CD4-positive, alpha-beta memory T cell (primary cell): ENCODE results near the gene ZMYM1. TPM values are rescaled to one million over a fixed set of nuclear protein-coding genes. Genes with fewer than 3 reads are reported as not detected.

Source experiments
- CTCF ChIA-PET: fragments of 350-600 bp; sonication (Branson Sonifier 250); formaldehyde crosslinking; loops from one replicate; lab custom pipeline; 2021; ENCODE audit warnings: inconsistent platforms; ENCODE audit not compliant: partially characterized antibody; lab: Charles Lee
- POLR2A ChIA-PET: fragments of 350-600 bp; sonication (Branson Sonifier 250); formaldehyde crosslinking; loops from one replicate; lab custom pipeline; 2021; ENCODE audit not compliant: partially characterized antibody; lab: Charles Lee
- DNase-seq, 5 donors: peaks; one replicate each; pipeline versions ENCODE4 v3.0.0 to v3.0.0-alpha.2; 2020 to 2022; ENCODE audit warnings: mixed read lengths in 1 of 5
- H3K27ac ChIP-seq: one replicate; pipeline ENCODE4 v1.7.0; 2013; ENCODE audit warnings: low read depth, low read length
- H3K27me3 ChIP-seq: 2 replicates; pipeline ENCODE4 v1.7.0; 2013; ENCODE audit warnings: mild to moderate bottlenecking, low read length, moderate library complexity; ENCODE audit not compliant: insufficient read depth
- H3K36me3 ChIP-seq: 2 replicates; pipeline ENCODE4 v1.7.0; 2013; ENCODE audit warnings: mild to moderate bottlenecking, low read length, moderate library complexity; ENCODE audit not compliant: insufficient read depth
- H3K4me1 ChIP-seq: 2 replicates; pipeline ENCODE4 v1.7.0; 2013; ENCODE audit warnings: mild to moderate bottlenecking, low read length, moderate library complexity; ENCODE audit not compliant: insufficient read depth
- H3K4me3 ChIP-seq, 2 donors: one replicate each; pipeline ENCODE4 v1.7.0; 2013; ENCODE audit warnings: low read length in 2 of 2, mild to moderate bottlenecking in 1 of 2
- H3K9me3 ChIP-seq, 2 donors: one replicate each; pipeline ENCODE4 v1.7.0; 2013; ENCODE audit warnings: low read length in 2 of 2, control low read depth in 1 of 2; ENCODE audit not compliant: control insufficient read depth in 1 of 2
- H3K27ac Mint-ChIP-seq, 7 donors: one replicate each; pipeline ENCODE4 v1.8.0; 2020 to 2021; ENCODE audit warnings: mixed read lengths in 7 of 7, mild to moderate bottlenecking in 6 of 7, inconsistent platforms in 3 of 7, moderate library complexity in 3 of 7
- H3K27me3 Mint-ChIP-seq, 2 donors: one replicate each; pipeline ENCODE4 v1.8.0; 2020 to 2021; ENCODE audit warnings: mixed read lengths in 2 of 2
- H3K36me3 Mint-ChIP-seq, 2 donors: one replicate each; pipeline ENCODE4 v1.8.0; 2020 to 2021; ENCODE audit warnings: mixed read lengths in 2 of 2, inconsistent platforms in 1 of 2, mild to moderate bottlenecking in 1 of 2
- H3K4me1 Mint-ChIP-seq, 4 donors: one replicate each; pipeline ENCODE4 v1.8.0; 2020 to 2021; ENCODE audit warnings: mixed read lengths in 4 of 4, mild to moderate bottlenecking in 1 of 4
- H3K4me3 Mint-ChIP-seq, 8 donors: one replicate each; pipeline ENCODE4 v1.8.0; 2020 to 2021; ENCODE audit warnings: mixed read lengths in 8 of 8, mild to moderate bottlenecking in 7 of 8, moderate library complexity in 6 of 8, inconsistent platforms in 3 of 8
- H3K9me3 Mint-ChIP-seq, 8 donors: one replicate each; pipeline ENCODE4 v1.8.0; 2020 to 2021; ENCODE audit warnings: mixed read lengths in 8 of 8, mild to moderate bottlenecking in 5 of 8, inconsistent platforms in 3 of 8, moderate library complexity in 1 of 8
- intact Hi-C: fragments of 100-400 bp; cut with micrococcal nuclease; formaldehyde crosslinking; loops from one replicate; pipeline ENCODE4 v1.15.1; 2023
- polyA plus RNA-seq, 2 donors: library from polyadenylated mRNA; unstranded; fragments of 300-500 nt; fragmentation: Illumina TruSeq; gene quantifications; one replicate each; pipeline ENCODE4 v1.2.3, GENCODE V29; 2021
- total RNA-seq, 2 experiments: library from RNA; stranded (reverse); gene quantifications; one replicate each; pipeline ENCODE4 v1.2.3, GENCODE V29; 2021

Gene ZMYM1
- total RNA-seq (10 to 100 TPM; 24.6 to 25.9 TPM), polyA plus RNA-seq (10 to 100 TPM; 10.0 to 13.3 TPM)

DNA sequence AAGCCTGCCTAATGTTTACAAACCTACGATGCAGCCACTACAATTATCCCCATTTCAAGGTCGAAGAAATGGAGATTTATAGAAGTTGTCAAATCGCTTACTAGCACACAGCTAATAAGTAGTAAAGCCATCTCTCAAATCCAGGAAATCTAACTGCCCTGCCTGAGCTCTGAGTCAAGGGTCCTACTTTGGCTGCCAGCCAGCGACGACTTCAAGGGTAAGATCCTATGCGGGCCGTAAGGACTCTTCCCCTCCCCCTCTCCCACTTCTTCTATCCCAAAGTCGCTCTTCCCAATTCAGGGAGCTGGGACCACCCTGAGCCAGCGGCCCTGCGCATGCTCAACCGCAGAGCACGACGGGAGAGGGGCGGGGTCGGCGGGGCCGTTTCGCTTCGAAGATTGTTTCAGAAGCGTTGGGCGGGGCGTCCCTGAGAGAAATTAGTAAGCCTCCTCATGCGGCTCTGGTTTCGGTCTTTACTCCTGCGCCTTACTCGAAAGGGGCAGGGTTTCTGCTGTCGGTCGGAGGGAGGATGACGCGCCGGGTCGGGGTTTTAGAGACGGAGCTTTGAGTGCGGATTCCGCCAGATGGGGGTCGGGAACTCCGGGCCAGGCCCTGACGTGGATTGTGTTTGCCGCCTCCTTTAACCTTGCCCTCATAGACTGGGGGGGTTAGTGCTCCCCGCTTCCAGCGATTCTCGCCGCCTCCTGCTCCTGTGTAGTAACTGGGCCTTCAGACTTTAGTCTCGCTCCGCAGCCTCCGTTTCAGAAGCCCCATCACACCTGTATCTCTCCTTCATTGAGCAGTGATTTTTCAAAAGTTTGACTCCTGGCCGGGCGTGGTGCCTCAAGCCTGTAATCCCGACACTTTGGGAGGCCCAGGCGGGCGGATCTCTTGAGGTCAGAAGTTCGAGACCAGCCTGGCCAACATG is at the start of gene ZMYM1:
Gene ZMYM1, plus strand, starts transcription at position 383 of the 928 bp plus-strand sequence. CDS start 14,603 bp downstream, outside the sequence.
- H3K36me3 ChIP-seq, result no peaks in the 10 kb centered on the region
- no peaks in the 10 kb centered on the region for H3K27me3 ChIP-seq
- intact Hi-C loops, result loop anchor here (5.0 kb wide), 1 partner anchor 47 kb away; the partner anchor contains the start of gene ZMYM6
- peaks cover 5 to 6% of the 10 kb centered on the region in 2 donors for H3K27me3 Mint-ChIP-seq
- no peaks in the 10 kb centered on the region for H3K9me3 ChIP-seq
- H3K9me3 Mint-ChIP-seq, result peaks cover 0 to 3% (median 0%) of the 10 kb centered on the region in 8 donors
- peak within 1 kb of the TSS; percentile 98 to 100 (median 99) for H3K27ac Mint-ChIP-seq
- H3K36me3 Mint-ChIP-seq, result peaks cover 6 to 11% of the 10 kb centered on the region in 2 donors
- ChIA-PET POLR2A (interaction anchor here (0.9 to 2.7 kb wide), 5 partner anchors 9 to 114 kb away, joined by 4 to 12 read pairs (median 5); partner anchors contain the start of genes SFPQ, TMEM35B and ZMYM6), CTCF (interaction anchor here (0.7 to 1.2 kb wide), 3 partner anchors 14 to 1469 kb away, joined by 3 to 4 read pairs (median 3); no protein-coding TSS in a partner anchor)
- peak within 1 kb of the TSS; percentile 98 to 100 (median 99) for H3K4me3 Mint-ChIP-seq
- DNase-seq, result peak; percentile 75 to 85 (median 80)
- peaks cover 16 to 39% (median 29%) of the 10 kb centered on the region in 4 donors for H3K4me1 Mint-ChIP-seq
- H3K27ac ChIP-seq, result peak within 1 kb of the TSS; percentile 71
- peak within 1 kb of the TSS; percentile 69 to 94 for H3K4me3 ChIP-seq
- peaks cover 22% of the 10 kb centered on the region for H3K4me1 ChIP-seq

DNA sequence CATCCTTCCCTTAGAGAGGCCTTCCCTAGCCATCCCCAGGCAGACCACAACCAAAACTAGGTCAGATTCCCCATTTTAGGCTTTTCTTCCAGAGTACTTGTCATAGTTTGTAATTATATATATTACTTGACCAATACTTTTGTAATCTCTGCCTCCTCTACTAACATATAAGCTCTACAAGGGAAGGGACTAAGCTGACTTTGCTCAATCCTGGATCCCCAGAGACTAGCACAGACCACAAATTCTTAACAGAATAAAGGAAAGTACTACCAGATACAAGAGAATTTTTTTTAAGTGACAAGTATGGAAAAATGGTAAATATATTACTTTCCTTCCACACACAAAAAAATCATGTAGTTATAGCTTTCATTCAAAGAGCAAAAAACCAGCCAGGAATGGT is 49.4 kb upstream of the ZMYM1 start:
- no peaks in the 10 kb centered on the region for H3K27me3 ChIP-seq
- intact Hi-C loops, result loop anchor here (2.0 to 5.0 kb wide), 6 partner anchors 45 to 239 kb away; partner anchors contain the start of genes SFPQ, TMEM35B, ZMYM1 and ZMYM4
- ChIA-PET CTCF (interaction anchor here (1.0 to 1.5 kb wide), 4 partner anchors 49 to 535 kb away, joined by 3 read pairs; partner anchors contain the start of gene SMIM12), POLR2A (interaction anchor here (0.7 to 3.4 kb wide), 4 partner anchors 10 to 50 kb away, joined by 4 to 33 read pairs (median 10); partner anchors contain the start of genes TMEM35B and ZMYM1)
- no peak overlapping the region for H3K27ac ChIP-seq
- H3K36me3 ChIP-seq, result peaks cover 3% of the 10 kb centered on the region
- H3K27me3 Mint-ChIP-seq, result no peaks in the 10 kb centered on the region
- peaks cover 37% of the 10 kb centered on the region for H3K4me1 ChIP-seq
- peak overlapping the region in 4 of 7 donors; percentile 58 to 93 (median 72) for H3K27ac Mint-ChIP-seq
- H3K9me3 ChIP-seq, result no peaks in the 10 kb centered on the region
- no peak for DNase-seq
- H3K4me3 ChIP-seq, result no peak overlapping the region
- H3K36me3 Mint-ChIP-seq, result peaks cover 21 to 31% of the 10 kb centered on the region in 2 donors
- H3K4me1 Mint-ChIP-seq, result peaks cover 32 to 56% (median 46%) of the 10 kb centered on the region in 4 donors
- H3K4me3 Mint-ChIP-seq, result peak overlapping the region; percentile 72 to 100 (median 98)
- H3K9me3 Mint-ChIP-seq, result peaks cover 0 to 9% (median 3%) of the 10 kb centered on the region in 8 donors

DNA sequence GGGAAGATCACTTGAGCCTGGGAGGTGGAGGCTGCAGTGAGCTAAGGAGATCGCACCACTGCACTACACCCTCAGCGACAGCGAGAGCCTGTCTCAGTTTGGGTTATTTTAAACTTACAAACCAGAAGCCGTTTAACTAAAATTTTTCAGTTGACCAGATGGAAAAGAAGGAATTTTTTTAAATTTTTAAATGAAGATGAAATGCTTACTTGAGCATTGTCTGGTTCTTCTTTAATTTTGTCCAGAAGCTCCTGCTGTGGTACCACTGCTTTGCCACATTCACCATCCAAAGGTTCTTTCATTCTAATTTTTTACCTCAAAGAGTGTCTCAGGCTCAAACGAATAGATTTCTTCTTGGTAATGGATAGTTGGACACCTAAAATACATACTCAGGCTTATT is 48.8 kb upstream of the ZMYM1 start:
- intact Hi-C loops, result loop anchor here (2.0 to 5.0 kb wide), 6 partner anchors 46 to 238 kb away; partner anchors contain the start of genes SFPQ, TMEM35B, ZMYM1 and ZMYM4
- POLR2A ChIA-PET, result interaction anchor here (0.7 to 3.4 kb wide), 5 partner anchors 11 to 171 kb away, joined by 4 to 33 read pairs (median 9); partner anchors contain the start of genes SMIM12, TMEM35B and ZMYM1
- H3K36me3 ChIP-seq, result peaks cover 3% of the 10 kb centered on the region
- Mint-ChIP-seq H3K4me1 (peaks cover 32 to 56% (median 46%) of the 10 kb centered on the region in 4 donors), H3K27ac (peak overlapping the region in 6 of 7 donors; percentile 93 to 100 (median 99)), H3K4me3 (peak overlapping the region; percentile 97 to 100 (median 99)), H3K9me3 (peaks cover 0 to 9% (median 3%) of the 10 kb centered on the region in 8 donors), H3K27me3 (no peaks in the 10 kb centered on the region), H3K36me3 (peaks cover 21 to 31% of the 10 kb centered on the region in 2 donors)
- no peak for DNase-seq
- no peak overlapping the region for H3K27ac ChIP-seq
- CTCF ChIA-PET, result interaction anchor here (1.1 to 1.5 kb wide), 3 partner anchors 48 to 535 kb away, joined by 3 read pairs; no protein-coding TSS in a partner anchor
- no peaks in the 10 kb centered on the region for H3K9me3 ChIP-seq
- H3K4me3 ChIP-seq, result peak overlapping the region; percentile 77 to 84
- H3K27me3 ChIP-seq, result no peaks in the 10 kb centered on the region
- H3K4me1 ChIP-seq, result peaks cover 36% of the 10 kb centered on the region

DNA sequence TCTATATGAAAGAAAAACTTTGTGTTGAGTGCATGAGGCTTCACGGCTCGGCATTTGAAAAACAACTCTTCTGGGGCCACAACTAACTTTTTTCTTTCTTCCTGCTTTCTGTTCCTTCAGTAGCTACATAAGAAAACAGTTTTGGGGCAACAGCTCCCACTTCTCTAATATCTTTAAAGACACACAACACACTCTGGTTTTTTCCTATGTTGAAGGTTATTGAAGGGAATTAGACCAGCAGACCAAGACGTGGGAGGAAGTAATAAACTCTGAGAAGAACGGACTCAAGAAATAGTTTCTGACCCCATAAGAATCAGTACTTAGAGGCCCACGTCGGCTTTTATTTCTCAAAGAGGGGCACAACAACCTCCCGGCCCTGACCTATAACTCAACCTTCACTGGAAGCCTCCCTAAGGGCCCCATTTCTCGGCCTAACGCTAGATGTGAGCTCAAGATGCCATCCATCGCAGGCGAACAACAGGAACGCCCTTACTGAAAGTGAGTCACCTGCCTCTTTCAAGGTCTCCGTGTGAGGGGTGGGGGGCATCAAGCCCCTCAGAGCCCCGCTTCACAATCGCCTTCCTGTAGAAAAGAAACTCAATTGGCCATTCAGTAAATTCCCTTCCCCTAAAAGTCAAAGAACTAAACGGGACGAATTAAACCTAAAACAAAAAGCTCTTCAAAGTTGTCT is 48.3 kb upstream of the ZMYM1 start:
- peak overlapping the region; percentile 93 to 100 (median 99) for H3K27ac Mint-ChIP-seq
- ChIA-PET POLR2A (interaction anchor here (1.0 to 3.4 kb wide), 8 partner anchors 11 to 171 kb away, joined by 3 to 33 read pairs (median 6); partner anchors contain the start of genes SFPQ, SMIM12, TMEM35B and ZMYM1), CTCF (interaction anchor here (1.1 to 1.3 kb wide), 2 partner anchors 48 to 164 kb away, joined by 3 read pairs; no protein-coding TSS in a partner anchor)
- Histone ChIP-seq H3K4me1 (peaks cover 31% of the 10 kb centered on the region), H3K27ac (peak overlapping the region; percentile 82), H3K36me3 (no peaks in the 10 kb centered on the region), H3K27me3 (no peaks in the 10 kb centered on the region), H3K9me3 (no peaks in the 10 kb centered on the region), H3K4me3 (peak overlapping the region; percentile 77 to 84)
- H3K4me1 Mint-ChIP-seq, result peaks cover 28 to 50% (median 41%) of the 10 kb centered on the region in 4 donors
- DNase-seq, result peak in 2 of 5 donors; percentile 3 to 59
- H3K36me3 Mint-ChIP-seq, result peaks cover 17 to 26% of the 10 kb centered on the region in 2 donors
- intact Hi-C loops, result loop anchor here (2.0 to 5.0 kb wide), 6 partner anchors 46 to 238 kb away; partner anchors contain the start of genes SFPQ, TMEM35B, ZMYM1 and ZMYM4
- no peaks in the 10 kb centered on the region for H3K27me3 Mint-ChIP-seq
- H3K9me3 Mint-ChIP-seq, result peaks cover 0 to 9% (median 3%) of the 10 kb centered on the region in 8 donors
- H3K4me3 Mint-ChIP-seq, result peak overlapping the region; percentile 97 to 100 (median 99)

DNA sequence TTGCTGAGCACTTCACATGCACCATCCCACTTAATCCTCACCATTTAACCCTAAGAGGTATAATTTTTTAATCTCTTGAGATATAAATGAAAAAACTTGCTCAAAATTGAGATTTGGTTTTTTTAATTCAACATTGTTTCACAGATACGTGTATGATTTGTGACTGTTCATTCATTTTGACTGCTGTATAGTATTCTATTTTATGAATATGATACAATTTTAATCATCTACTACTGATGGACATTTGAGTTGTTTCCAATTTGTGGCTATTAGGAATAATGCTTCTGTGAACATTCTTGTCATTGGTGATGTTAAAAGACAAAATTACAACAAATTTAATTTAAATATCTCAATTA is 46.8 kb upstream of the ZMYM1 start:
- H3K36me3 ChIP-seq, result no peaks in the 10 kb centered on the region
- CTCF ChIA-PET, result interaction anchor here (1.0 kb wide), 1 partner anchor 47 kb away, joined by 3 read pairs; the partner anchor contains the start of gene TMEM35B
- H3K27ac ChIP-seq, result no peak overlapping the region
- DNase-seq, result no peak
- POLR2A ChIA-PET, result interaction anchor here (1.0 to 3.4 kb wide), 7 partner anchors 13 to 173 kb away, joined by 3 to 33 read pairs (median 7); partner anchors contain the start of genes SFPQ, SMIM12, TMEM35B and ZMYM1
- H3K27ac Mint-ChIP-seq, result no peak overlapping the region
- peak overlapping the region in 5 of 8 donors; percentile 17 to 100 (median 54) for H3K4me3 Mint-ChIP-seq
- no peaks in the 10 kb centered on the region for H3K27me3 ChIP-seq
- H3K27me3 Mint-ChIP-seq, result peaks cover 0 to 1% of the 10 kb centered on the region in 2 donors
- peak overlapping the region in 1 of 2 donors; percentile 77 for H3K4me3 ChIP-seq
- H3K36me3 Mint-ChIP-seq, result peaks cover 8 to 16% of the 10 kb centered on the region in 2 donors
- H3K4me1 Mint-ChIP-seq, result peaks cover 17 to 40% (median 33%) of the 10 kb centered on the region in 4 donors
- peaks cover 23% of the 10 kb centered on the region for H3K4me1 ChIP-seq
- intact Hi-C loops, result loop anchor here (5.0 kb wide), 4 partner anchors 45 to 180 kb away; partner anchors contain the start of genes SFPQ and ZMYM1
- no peaks in the 10 kb centered on the region for H3K9me3 ChIP-seq
- H3K9me3 Mint-ChIP-seq, result peaks cover 0 to 9% (median 3%) of the 10 kb centered on the region in 8 donors

DNA sequence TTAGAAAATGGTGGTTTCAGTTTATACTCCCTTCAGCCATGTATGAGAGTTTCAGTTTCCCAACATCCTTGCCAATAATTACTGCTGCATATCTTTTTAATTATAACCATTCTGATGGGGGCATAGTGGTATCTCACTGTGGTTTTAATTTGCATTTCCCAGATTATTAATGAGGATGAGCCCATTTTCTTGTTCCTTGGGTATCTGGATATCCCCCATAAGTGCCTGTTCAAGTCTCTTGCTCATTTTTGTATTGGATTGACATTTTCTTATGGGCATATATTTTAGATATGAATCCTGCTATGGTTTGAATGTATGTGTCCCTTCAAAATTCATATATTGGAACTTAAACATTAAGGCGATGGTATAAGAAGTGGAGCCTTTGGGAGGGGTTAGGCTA is 45.8 kb upstream of the ZMYM1 start:
- CTCF ChIA-PET, result no interaction called here
- POLR2A ChIA-PET, result interaction anchor here (0.6 kb wide), 1 partner anchor 21 kb away, joined by 3 read pairs; no protein-coding TSS in a partner anchor
- H3K4me3 ChIP-seq, result no peak overlapping the region
- H3K27me3 ChIP-seq, result no peaks in the 10 kb centered on the region
- H3K9me3 ChIP-seq, result no peaks in the 10 kb centered on the region
- Mint-ChIP-seq H3K27ac (no peak overlapping the region), H3K4me3 (no peak overlapping the region), H3K36me3 (peaks cover 4 to 12% of the 10 kb centered on the region in 2 donors), H3K9me3 (peaks cover 0 to 9% (median 3%) of the 10 kb centered on the region in 8 donors), H3K4me1 (peaks cover 14 to 35% (median 28%) of the 10 kb centered on the region in 4 donors), H3K27me3 (peaks cover 0 to 5% of the 10 kb centered on the region in 2 donors)
- H3K36me3 ChIP-seq, result no peaks in the 10 kb centered on the region
- H3K4me1 ChIP-seq, result peaks cover 22% of the 10 kb centered on the region
- no peak for DNase-seq
- intact Hi-C loops, result loop anchor here (5.0 kb wide), 4 partner anchors 44 to 181 kb away; partner anchors contain the start of genes SFPQ and ZMYM1
- no peak overlapping the region for H3K27ac ChIP-seq
